Left ventricle myocardium inferior (tissue), 1 donor: Measurements from ENCODE around the gene DCUN1D4. TPM values are rescaled to one million over a fixed set of nuclear protein-coding genes. Genes with fewer than 3 reads are reported as not detected.
"Not testable (repeated sequence)": the region's sequence is repeated elsewhere in the genome, so short reads cannot be mapped to it uniquely, and the experiment has no call there.

ENCODE experiments used
- DNase-seq: peaks from one replicate; pipeline ENCODE4 v3.0.0-alpha.2; 2020
- H3K27ac ChIP-seq: fragments of 200-600 bp; replicated peaks from 2 replicates; pipeline ENCODE4 v1.8.0; 2021
- H3K27me3 ChIP-seq: fragments of 200-600 bp; 2 replicates; pipeline ENCODE4 v1.8.0; 2021; ENCODE audit warnings: low read depth
- H3K36me3 ChIP-seq: fragments of 200-600 bp; 2 replicates; pipeline ENCODE4 v1.8.0; 2021
- H3K4me1 ChIP-seq: fragments of 200-600 bp; 2 replicates; pipeline ENCODE4 v1.8.0; 2021
- H3K4me3 ChIP-seq: fragments of 200-600 bp; 2 replicates; pipeline ENCODE4 v1.8.0; 2021; ENCODE audit warnings: mild to moderate bottlenecking, moderate library complexity
- H3K9me3 ChIP-seq: fragments of 200-600 bp; replicated peaks from 2 replicates; pipeline ENCODE4 v1.8.0; 2021
- intact Hi-C: fragments of 100-400 bp; cut with micrococcal nuclease; formaldehyde crosslinking; loops from one replicate; pipeline ENCODE4 v1.11.0; 2022
- total RNA-seq: library from RNA; stranded (reverse); fragmentation: NEBNext Ultra II Directional; extraction: Animal tissue kit (Norgen Biotek cat#: 25700); gene quantifications from one replicate; pipeline ENCODE4 v1.2.1, GENCODE V29; 2021
- TF ChIP-seq, protein P1 (sequence below): fragments of 200-600 bp; IDR thresholded peaks from 2 replicates; pipeline ENCODE4 v1.8.0; 2021; ENCODE audit warnings: antibody characterized with exemption, mild to moderate bottlenecking, borderline replicate concordance
- donor health status: DM: no; HTN: yes; CAD: no; lungs with severe emphysema.

Gene DCUN1D4
- total RNA-seq, 1 donor from 2014 or later: 45.0 TPM

DNA sequence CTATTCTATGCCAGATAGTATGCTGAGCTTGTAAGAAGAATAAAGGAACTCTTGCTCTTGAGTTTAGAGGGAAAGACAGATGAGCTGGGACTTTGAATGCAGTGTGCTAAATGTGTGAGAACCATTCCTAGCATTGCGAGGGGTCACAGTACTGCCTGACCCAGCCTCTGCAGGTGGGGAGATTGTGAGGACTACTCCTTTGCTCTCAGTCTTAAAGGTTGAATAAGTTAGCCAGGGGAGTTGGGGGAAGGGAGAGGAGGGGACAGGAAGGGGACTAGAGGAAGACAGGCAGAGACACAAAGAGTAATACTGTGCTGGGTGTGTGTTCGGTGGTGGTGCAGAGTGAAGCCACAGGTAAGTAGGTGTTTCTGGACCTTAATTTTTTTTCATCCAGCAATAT, 41.7 kb downstream of the DCUN1D4 start:
- Histone ChIP-seq H3K4me1 (no peaks in the 10 kb centered on the region), H3K4me3 (no peak overlapping the region), H3K9me3 (no peaks in the 10 kb centered on the region), H3K27ac (no peak overlapping the region), H3K27me3 (no peaks in the 10 kb centered on the region), H3K36me3 (peaks cover 80% of the 10 kb centered on the region)
- no peak for DNase-seq
- TF ChIP-seq, protein P1, sequence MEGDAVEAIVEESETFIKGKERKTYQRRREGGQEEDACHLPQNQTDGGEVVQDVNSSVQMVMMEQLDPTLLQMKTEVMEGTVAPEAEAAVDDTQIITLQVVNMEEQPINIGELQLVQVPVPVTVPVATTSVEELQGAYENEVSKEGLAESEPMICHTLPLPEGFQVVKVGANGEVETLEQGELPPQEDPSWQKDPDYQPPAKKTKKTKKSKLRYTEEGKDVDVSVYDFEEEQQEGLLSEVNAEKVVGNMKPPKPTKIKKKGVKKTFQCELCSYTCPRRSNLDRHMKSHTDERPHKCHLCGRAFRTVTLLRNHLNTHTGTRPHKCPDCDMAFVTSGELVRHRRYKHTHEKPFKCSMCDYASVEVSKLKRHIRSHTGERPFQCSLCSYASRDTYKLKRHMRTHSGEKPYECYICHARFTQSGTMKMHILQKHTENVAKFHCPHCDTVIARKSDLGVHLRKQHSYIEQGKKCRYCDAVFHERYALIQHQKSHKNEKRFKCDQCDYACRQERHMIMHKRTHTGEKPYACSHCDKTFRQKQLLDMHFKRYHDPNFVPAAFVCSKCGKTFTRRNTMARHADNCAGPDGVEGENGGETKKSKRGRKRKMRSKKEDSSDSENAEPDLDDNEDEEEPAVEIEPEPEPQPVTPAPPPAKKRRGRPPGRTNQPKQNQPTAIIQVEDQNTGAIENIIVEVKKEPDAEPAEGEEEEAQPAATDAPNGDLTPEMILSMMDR: no peak
- intact Hi-C loops: loop anchor here (5.0 kb wide), 1 partner anchor 143 kb away; no protein-coding TSS in a partner anchor

DNA sequence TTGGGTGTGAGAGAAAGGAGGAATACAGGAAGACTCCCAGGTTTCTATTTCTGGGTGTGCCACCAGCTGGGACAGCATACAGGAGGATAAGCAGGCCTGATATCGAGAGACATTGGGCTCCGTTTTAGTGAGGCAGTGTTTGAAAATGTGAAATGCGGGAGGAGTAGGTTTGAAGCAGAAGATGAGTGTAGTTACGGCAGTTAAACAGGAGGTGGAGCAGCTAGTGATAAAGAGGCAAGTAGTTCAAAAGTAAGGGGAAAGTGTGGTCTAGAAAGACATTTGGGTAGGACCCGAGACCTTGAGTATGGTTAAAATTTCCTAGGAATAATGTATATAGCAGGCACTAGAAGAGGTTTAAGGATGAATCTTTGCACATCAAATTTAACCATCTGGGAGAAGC, 42.4 kb downstream of the DCUN1D4 start:
- intact Hi-C loops: loop anchor here (5.0 kb wide), 1 partner anchor 142 kb away; no protein-coding TSS in a partner anchor
- H3K4me1 ChIP-seq: no peaks in the 10 kb centered on the region
- no peaks in the 10 kb centered on the region for H3K27me3 ChIP-seq
- H3K27ac ChIP-seq: no peak overlapping the region
- DNase-seq: no peak
- peaks cover 78% of the 10 kb centered on the region for H3K36me3 ChIP-seq
- H3K9me3 ChIP-seq: no peaks in the 10 kb centered on the region
- TF ChIP-seq, protein P1: peak; percentile 46
- no peak overlapping the region for H3K4me3 ChIP-seq

DNA sequence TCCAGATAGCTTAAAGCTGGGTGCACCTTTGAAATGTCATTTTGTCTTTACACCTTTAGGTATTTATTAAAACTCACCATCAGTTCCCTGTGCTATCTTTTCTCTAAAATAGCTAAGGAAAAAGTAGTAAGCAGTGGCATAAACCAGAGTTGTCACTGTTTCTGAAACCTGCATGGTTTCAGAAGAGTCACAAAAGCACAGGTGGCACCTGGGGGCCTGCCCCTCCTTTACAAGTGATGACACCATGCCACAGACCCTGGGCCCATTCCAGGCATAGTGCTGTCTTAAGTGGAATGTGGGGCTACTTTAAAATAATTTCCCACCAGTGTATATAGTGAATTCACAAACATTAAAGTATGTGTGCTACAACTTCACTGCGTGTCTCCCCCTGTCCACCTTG, 47.8 kb downstream of the DCUN1D4 start:
- intact Hi-C loops: loop anchor here (10.0 kb wide), 1 partner anchor 46 kb away; the partner anchor contains the start of gene DCUN1D4
- H3K4me3 ChIP-seq: no peak overlapping the region
- no peaks in the 10 kb centered on the region for H3K27me3 ChIP-seq
- no peak for DNase-seq
- TF ChIP-seq, protein P1: no peak
- H3K4me1 ChIP-seq: peaks cover 19% of the 10 kb centered on the region
- no peak overlapping the region for H3K27ac ChIP-seq
- H3K9me3 ChIP-seq: no peaks in the 10 kb centered on the region
- peaks cover 74% of the 10 kb centered on the region for H3K36me3 ChIP-seq

DNA sequence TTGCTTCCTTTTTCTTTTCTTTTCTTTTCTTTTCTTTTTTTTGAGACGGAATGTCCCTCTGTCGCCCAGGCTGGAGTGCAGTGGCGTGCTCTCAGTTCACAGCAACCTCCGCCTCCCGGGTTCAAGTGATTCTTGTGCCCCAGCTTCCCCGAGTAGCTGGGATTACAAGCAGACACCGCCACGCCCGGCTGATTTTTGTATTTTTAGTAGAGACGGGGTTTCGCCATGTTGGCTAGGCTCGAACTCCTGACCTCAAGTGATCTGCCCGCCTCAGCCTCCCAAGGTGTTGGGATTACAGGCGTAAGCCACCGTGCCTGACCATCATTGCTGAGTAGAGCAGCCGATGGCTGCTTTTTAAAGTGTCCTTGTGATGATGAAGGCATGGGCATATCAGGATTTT, 50.4 kb downstream of the DCUN1D4 start:
- H3K36me3 ChIP-seq: peaks cover 48% of the 10 kb centered on the region
- DNase-seq, H3K4me3 ChIP-seq, H3K27me3 ChIP-seq, H3K9me3 ChIP-seq, H3K27ac ChIP-seq: not testable (repeated sequence)
- peaks cover 27% of the 10 kb centered on the region for H3K4me1 ChIP-seq
- intact Hi-C loops: loop anchor here (10.0 kb wide), 1 partner anchor 49 kb away; the partner anchor contains the start of gene DCUN1D4

DNA sequence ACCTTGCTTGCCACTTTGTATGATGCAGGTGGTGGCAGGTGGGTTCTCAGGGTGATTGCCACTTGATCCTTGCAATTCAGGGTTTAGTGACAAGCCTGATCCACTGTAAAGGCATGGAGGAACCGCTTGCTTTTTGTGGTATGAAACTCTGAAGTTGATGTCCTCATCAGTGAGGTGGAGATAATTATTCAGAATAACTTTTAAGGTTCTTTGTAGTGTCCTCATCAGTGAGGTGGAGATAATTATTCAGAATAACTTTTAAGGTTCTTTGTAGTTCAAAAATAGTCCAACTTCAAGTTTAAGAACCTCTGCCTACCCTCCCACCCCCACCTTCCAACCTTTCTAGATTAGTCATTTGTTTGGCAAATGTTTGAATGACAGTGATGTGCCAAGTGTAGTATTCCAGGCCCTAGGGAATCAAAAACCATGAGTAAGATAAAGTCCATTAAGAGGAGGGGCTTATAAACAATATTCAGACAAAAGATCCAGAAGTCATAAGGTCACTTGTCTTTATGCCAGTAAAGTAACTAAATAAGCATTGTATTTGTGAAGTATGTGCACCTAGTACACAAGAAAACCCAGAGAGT, 51.2 kb downstream of the DCUN1D4 start:
- DNase-seq: no peak
- H3K27ac ChIP-seq: no peak overlapping the region
- TF ChIP-seq, protein P1: no peak
- H3K4me1 ChIP-seq: peaks cover 35% of the 10 kb centered on the region
- intact Hi-C loops: loop anchor here (10.0 kb wide), 1 partner anchor 49 kb away; the partner anchor contains the start of gene DCUN1D4
- H3K27me3 ChIP-seq: no peaks in the 10 kb centered on the region
- H3K9me3 ChIP-seq: no peaks in the 10 kb centered on the region
- H3K4me3 ChIP-seq: no peak overlapping the region
- H3K36me3 ChIP-seq: peaks cover 40% of the 10 kb centered on the region

DNA sequence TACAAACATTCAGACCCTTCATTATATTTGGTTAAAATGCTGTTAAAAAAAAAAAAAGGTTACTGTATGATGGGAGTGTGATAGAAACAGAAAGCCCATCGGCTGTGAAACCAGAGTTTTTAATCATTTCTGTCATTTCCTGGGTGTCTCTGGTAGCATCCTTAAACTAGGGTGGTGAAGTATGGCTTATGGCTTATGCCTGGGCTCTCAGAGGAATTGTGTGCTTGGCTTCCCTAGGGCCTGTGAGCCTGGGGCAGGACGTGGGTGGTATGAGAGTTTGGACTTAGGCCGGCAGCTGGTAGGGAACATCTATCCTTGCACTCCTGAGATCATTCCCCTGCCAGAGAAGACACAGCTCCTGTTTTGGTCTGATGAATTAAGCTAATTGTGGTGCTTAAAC, 52.2 kb downstream of the DCUN1D4 start:
- Histone ChIP-seq H3K27ac (no peak overlapping the region), H3K27me3 (no peaks in the 10 kb centered on the region), H3K4me1 (peaks cover 39% of the 10 kb centered on the region), H3K9me3 (no peaks in the 10 kb centered on the region), H3K36me3 (peaks cover 45% of the 10 kb centered on the region), H3K4me3 (no peak overlapping the region)
- TF ChIP-seq, protein P1: no peak
- DNase-seq: no peak
- intact Hi-C loops: loop anchor here (10.0 kb wide), 1 partner anchor 50 kb away; the partner anchor contains the start of gene DCUN1D4
